AG08396 (cell line): ENCODE results near the gene TANC1.

Experiments
- DNase-seq: peaks from one replicate; pipeline ENCODE4 v3.0.0; 2012; ENCODE audit warnings: low spot score, mixed read lengths

TANC1 gene

GRCh38 chr2:159160954-159161353 is 192.5 kb downstream of the TANC1 start:
- DNase-seq: no peak

GRCh38 chr2:159163930-159164329 is 195.5 kb downstream of the TANC1 start:
- DNase-seq: no peak

GRCh38 chr2:159164457-159164911 is 196.0 kb downstream of the TANC1 start:
- no peak for DNase-seq

- DNase-seq: no peak
Measured at GRCh38 chr2:159165048-159165447, 196.6 kb downstream of the TANC1 start.

GRCh38 chr2:159168707-159169106 is 200.3 kb downstream of the TANC1 start:
- no peak for DNase-seq

GRCh38 chr2:159169187-159169586 is 200.7 kb downstream of the TANC1 start:
- no peak for DNase-seq

GRCh38 chr2:159172403-159172802 is 204.0 kb downstream of the TANC1 start:
- DNase-seq: no peak

- DNase-seq: no peak
Measured at GRCh38 chr2:159174759-159175158, 206.3 kb downstream of the TANC1 start.

GRCh38 chr2:159175182-159175581 is 206.7 kb downstream of the TANC1 start:
- DNase-seq: no peak

GRCh38 chr2:159175927-159176326 is 207.5 kb downstream of the TANC1 start:
- DNase-seq: no peak

- DNase-seq: no peak
Measured at GRCh38 chr2:159176555-159176954, 208.1 kb downstream of the TANC1 start.

- DNase-seq: no peak
Measured at GRCh38 chr2:159177357-159177756, 208.9 kb downstream of the TANC1 start.

- DNase-seq: no peak
Measured at GRCh38 chr2:159177957-159178356, 209.5 kb downstream of the TANC1 start.

GRCh38 chr2:159179096-159179495 is 210.7 kb downstream of the TANC1 start:
- no peak for DNase-seq

- no peak for DNase-seq
Measured at GRCh38 chr2:159179696-159180095, 211.3 kb downstream of the TANC1 start.

- no peak for DNase-seq
Measured at GRCh38 chr2:159183346-159183745, 214.9 kb downstream of the TANC1 start.

- DNase-seq: peak; percentile 51
Measured at GRCh38 chr2:159185401-159186130, 217.1 kb downstream of the TANC1 start.

- DNase-seq: no peak
Measured at GRCh38 chr2:159186462-159186861, 218.0 kb downstream of the TANC1 start.

GRCh38 chr2:159187106-159187505 is 218.7 kb downstream of the TANC1 start:
- DNase-seq: no peak

- DNase-seq: no peak
Measured at GRCh38 chr2:159188449-159188848, 220.0 kb downstream of the TANC1 start.

- no peak for DNase-seq
Measured at GRCh38 chr2:159192371-159192918, 224.0 kb downstream of the TANC1 start.

- no peak for DNase-seq
Measured at GRCh38 chr2:159193791-159194190, 225.4 kb downstream of the TANC1 start.

- no peak for DNase-seq
Measured at GRCh38 chr2:159194241-159194640, 225.8 kb downstream of the TANC1 start.

GRCh38 chr2:159195697-159196096 is 227.3 kb downstream of the TANC1 start:
- DNase-seq: no peak
